GM18951 (cell line): ENCODE results near the gene FGFBP2.

Source experiments
- POLR2A ChIP-seq: IDR thresholded peaks from 4 replicates; pipeline ENCODE4 v1.6.1; 2011; ENCODE audit warnings: mild to moderate bottlenecking; ENCODE audit not compliant: insufficient read length, insufficient read depth; ENCODE audit errors: extremely low read depth
- in situ Hi-C: fragments of 300-500 bp; cut with MboI; formaldehyde crosslinking; loops from one replicate; pipeline ENCODE4 v1.12.0; 2022; ENCODE audit warnings: low sequenced_read_pairs, mixed read lengths, inconsistent platforms; ENCODE audit not compliant: unreplicated experiment

Gene FGFBP2

DNA sequence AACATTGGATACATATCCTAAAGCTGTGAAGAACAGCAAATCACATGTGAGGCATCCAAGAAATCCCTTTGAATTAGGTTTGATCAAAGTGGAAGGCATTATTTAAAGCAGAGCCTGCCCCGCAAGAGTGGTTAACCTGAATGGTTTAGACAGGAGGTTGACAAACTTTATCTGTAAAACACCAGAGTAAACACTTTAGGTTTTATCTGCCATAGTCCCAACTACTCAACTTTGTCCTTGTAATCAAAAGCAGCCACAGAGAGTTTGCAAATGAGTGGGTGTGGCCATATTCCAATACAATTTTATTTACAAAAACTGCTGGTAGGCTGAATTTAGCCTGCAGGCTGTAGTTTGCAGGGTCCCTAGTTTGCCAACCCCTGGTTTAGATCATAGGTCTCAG lies 25.2 kb upstream of the FGFBP2 start:
- in situ Hi-C loops, result no loop called here

DNA sequence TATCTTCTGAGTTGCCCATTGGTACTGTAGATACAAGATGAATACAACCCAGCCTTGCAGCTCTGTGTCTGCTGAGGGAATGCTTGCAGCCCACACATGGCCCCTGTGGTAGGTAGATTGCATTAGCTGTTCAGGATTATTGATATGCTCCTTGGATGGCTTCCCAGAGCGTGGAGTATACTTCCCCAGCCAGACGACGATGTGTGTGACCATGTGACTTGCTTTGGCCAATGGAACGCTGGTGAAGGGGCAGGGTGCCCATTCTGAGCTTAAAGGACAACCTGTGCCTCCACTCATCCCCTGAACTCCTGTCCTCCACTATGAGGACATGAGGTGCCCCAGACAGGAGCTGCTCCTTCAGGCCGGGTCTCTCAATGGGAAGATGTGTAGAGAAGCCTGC lies 23.9 kb upstream of the FGFBP2 start:
- in situ Hi-C loops, result no loop called here
- TF ChIP-seq POLR2A, result no peak

More for the DNA sequence above, 25.2 kb upstream of the FGFBP2 start:
- no peak for TF ChIP-seq POLR2A

DNA sequence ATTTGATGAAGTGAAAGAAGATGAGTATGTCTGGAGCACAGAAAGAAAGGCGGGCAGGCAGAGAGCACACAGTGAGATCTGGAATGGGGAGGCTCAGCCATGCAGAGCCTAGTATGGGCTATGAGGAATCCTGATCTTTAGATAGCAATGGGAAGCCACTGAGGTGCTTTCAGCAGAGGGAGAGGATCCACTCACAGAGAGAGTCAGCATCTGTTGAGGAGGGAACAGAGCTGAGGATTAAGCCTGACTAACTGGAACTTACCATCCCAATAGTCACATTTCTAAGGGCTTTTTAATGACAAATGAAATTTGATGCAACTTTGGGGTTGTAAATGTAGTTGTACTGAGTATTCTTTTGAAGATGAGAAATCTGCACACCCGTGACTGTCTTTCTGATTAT lies 20.6 kb upstream of the FGFBP2 start:
- no peak for TF ChIP-seq POLR2A
- in situ Hi-C loops, result no loop called here

DNA sequence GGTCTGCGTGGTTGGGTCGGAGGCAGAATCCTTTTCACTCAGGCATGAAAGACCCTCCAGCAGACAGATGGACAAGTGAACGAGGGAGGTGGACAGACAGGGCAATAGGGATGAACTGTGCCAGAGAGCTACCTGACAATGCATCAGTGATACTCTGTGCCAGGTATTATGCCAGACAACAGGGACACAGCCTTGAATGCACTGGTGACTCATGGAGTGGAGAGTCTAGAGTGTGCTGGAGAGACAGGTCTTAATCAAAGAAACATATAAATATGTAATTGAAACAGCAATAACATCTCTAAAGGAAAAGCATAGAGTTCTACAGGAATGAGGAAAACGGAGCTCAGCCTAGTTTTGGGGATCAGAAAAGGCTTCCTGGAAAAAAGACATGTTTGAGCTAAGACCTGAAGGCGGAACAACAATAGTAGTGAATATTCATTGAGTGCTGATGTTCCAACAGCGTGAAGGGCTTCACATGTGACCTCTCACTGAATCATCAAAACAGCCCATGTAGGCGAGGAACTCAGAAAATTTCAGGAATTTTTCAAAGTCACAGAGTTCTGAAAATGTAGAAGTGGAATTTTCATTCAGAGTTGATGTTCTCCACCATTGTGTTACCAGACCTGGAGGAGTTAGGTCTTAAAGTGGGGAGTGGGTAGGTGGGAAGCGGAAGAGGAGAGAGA lies 20.0 kb upstream of the FGFBP2 start:
- no peak for TF ChIP-seq POLR2A
- in situ Hi-C loops, result no loop called here

DNA sequence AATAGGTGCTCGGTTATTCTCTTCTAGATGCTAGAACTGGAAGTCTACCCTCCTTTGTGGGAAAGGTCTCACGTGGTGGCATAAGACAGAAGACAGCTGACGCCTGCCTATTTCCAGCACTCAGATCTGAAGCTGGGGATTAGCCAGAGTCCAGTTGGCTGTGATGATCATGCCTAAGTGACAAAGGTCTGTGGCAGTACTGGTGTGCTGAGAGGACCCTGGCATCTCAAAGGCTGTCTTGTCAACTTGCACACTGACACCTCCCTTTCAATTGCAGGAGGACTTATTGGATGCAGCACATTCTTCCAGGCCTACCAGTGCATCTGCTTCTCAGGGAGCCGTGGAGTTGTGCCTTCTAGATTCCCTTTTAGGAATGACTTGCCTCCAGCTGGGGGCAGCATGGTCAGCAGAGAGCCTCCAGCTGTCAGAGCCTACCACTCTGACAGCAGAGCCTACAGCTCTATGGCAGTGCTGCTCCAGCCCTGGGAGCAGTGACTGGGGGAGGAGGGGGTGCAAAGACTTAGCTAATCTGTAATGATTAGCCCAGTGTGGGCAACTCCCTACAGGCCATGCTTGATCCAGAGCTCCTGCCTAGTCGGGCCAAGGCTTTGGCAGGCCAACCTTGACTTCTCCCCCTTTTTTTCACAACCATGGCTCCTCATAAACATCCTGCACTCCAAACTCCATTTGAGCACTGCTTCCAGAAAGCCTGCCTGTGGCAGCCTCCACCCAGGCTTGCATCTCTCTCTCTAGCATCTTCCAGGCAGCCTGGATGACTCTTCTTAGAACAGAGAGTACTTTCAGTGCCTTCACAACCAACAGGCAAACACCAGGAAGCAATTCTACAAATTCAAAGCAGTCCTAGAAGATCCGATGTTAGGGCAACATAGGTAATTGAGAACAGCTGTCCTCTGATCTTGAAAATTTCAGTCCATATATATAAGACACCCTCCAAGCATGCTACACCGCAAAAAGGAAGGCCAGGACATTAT lies 13.8 kb upstream of the FGFBP2 start:
- in situ Hi-C loops, result no loop called here
- no peak for TF ChIP-seq POLR2A

DNA sequence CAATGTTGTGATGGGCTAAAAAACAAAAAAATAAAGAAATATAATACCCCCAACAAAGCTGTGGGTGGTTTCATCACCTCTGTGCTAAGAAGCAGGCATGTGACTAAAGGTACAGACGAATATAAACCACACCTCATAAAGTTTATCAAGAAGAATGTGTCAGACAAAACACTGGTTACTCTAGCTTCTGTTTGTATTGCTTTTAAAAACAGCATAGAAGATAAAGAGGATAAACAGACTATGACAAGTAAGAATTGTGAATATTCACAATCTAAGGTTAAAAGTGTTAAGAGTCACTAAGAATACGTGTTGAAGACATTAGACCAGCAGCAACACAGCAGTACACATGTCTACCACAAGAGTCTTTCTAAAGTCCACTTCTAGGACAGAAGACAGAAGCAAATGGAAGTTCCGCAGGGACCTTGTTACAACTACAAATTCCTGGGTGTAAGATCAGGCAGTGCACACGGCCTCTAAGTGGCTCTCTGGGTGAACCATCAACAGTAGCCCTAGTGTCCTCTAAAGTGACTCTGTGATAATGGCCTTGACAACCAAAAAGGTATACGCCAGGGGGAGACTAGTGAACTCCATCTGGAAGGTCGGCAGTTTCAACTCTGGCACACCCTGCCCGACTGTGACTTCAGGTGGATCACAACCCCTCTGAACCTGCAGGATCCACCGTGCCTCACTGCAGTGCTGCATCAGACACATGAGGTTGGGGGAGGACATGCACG lies 8.3 kb upstream of the FGFBP2 start:
- in situ Hi-C loops, result loop anchor here (25.0 kb wide), 1 partner anchor 259 kb away; the partner anchor contains the start of gene BST1
- no peak for TF ChIP-seq POLR2A

DNA sequence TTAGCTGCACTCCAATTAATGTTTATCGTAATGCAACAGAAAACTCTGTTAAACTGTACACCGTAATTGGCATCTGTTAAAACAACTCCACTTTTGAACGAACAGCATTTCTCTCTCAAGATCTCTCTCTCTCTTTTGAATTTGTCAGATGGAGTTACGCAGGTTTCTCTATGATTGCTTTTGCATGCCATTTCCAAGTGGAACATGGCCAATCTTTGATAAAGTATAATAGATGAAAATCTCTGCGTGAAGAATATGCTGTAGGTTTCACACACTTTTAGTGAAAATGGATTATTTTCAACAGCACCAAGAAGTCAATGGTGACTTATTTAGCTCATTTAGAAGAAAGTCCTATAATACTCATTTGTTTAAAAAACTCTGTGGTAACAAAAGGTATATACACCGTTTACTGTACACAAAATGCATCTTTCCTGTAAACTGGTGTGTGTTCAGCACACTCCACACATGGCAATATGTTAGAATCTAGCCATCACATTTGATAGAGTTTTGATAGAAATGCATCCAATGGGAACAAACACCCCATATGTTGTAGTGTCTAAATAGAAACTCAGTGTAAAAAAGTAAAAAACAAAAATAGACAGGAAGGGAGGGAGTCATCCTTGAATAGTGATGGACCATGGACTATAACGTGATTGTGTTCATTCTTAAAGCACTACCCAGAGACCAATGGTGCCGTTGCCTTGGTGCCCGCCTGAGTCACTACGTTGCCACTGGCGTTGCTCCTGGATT lies 5.8 kb upstream of the FGFBP2 start:
- TF ChIP-seq POLR2A, result no peak
- in situ Hi-C loops, result loop anchor here (25.0 kb wide), 1 partner anchor 256 kb away; the partner anchor contains the start of gene BST1

DNA sequence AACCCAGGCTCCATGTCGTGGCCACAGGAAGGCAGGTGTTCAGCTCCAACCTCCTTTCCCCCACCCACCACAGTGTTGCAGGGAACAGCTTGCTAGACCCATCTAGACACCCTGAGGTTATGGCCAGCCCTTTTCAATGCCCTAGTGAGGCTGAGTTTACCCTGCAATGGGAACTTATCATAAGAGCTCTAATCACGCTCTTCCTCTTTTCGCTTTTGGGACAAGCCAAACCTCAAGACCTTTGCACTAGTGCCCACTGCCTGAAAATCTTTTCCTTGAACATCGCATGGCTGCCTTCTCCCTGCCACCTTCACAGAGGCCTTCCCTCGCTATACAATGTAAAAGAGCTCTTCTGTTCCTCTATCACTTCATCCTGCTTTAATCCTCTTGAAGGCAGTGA lies 2.4 kb upstream of the FGFBP2 start:
- in situ Hi-C loops, result loop anchor here (25.0 kb wide), 1 partner anchor 253 kb away; the partner anchor contains the start of gene BST1
- TF ChIP-seq POLR2A, result no peak

DNA sequence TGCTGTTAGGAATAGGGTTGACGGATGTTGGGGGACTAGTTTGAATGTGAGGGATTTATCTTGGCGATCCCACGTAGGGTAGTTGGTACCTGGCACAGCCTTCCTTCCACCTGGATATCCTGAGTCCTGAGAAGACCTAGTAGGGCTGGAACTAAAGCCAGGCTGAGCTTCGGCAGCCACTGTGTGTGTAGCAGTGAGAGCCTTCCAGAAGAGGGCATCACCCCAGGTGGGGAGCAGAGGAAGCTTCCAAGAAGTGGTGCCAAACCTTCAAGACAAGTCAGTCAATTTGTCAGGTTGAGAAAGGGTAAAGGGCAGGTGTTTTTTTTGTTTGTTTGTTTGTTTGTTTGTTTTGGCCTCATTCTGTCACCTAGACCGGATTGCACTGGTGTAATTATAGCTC lies 1.2 kb upstream of the FGFBP2 start:
- in situ Hi-C loops, result loop anchor here (25.0 kb wide), 1 partner anchor 252 kb away; the partner anchor contains the start of gene BST1

DNA sequence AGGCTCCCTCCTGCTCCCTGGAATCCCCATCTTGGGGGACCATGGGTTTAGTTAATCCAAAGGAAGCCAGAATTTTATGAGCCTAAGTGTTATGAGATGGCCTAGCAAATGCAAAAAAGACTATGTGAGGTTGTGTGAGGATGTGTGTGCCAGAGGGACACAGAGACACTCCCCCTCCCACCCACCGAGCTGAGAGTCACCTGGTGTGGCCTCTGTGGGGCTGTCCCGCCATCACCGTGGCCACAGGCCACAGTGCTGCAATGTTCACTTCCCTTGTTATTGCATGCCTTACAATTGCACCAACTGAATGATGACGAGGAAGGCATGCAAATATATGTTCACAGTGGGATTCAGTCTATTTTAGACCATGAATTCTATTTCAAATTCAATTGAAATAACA lies 601 bp upstream of the FGFBP2 start:
- no peak for TF ChIP-seq POLR2A
- in situ Hi-C loops, result loop anchor here (25.0 kb wide), 1 partner anchor 251 kb away; the partner anchor contains the start of gene BST1

More for the DNA sequence above, 1.2 kb upstream of the FGFBP2 start:
- TF ChIP-seq POLR2A, result no peak

DNA sequence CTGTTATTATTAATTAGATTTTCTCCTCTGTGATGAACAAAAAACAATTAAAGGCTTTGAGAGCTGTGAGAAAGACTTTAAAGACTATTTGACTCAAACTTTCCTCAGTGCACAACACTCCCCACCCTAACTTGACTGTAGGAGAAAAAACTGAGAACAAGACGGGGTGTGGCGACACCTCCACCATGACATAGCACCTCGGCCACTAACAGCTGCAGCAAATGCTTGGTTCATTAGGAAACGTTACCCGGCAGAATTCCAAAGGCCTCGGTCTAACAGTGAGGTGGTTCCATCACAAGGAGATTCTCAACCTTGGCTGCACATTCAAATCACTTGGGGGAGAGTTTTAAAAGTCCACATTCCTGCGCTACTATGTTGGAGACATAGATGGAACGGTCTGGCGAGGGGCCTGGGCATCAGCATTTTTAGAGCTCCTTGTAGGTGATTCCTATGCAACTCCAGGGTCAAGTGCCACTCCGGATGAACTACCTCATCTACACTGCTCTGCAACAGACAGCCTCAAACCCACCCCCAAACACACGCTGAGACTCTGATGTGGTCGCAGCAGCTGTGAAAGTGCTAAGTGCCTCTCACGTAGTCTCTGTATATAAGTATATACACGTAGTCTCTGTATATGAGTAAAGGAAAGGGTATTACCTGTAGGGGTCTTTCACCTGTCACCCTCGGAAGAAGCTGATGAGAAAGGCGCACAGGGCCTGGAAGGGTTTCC lies 1.0 kb downstream of the FGFBP2 start:
- TF ChIP-seq POLR2A, result no peak
- in situ Hi-C loops, result loop anchor here (25.0 kb wide), 1 partner anchor 250 kb away; the partner anchor contains the start of gene BST1
